GM23338 (cell line): ENCODE results near the gene OR52M1. TPM values are rescaled to one million over a fixed set of nuclear protein-coding genes. Genes with fewer than 3 reads are reported as not detected.

Source experiments
- ATAC-seq: fragments of 200-7000 bp; cut with Tn5 transposase; 3 replicates; pipeline ENCODE4 v1.9.1; 2020
- DNase-seq: peaks from one replicate; pipeline ENCODE4 v3.0.0-alpha.2; 2015; ENCODE audit warnings: low spot score
- H2AFZ ChIP-seq: fragments of 200-600 bp; sonication (generic); 2 replicates; pipeline ENCODE4 v1.8.0; 2016; ENCODE audit warnings: antibody characterized with exemption, mild to moderate bottlenecking, moderate library complexity
- H3F3A ChIP-seq: fragments of 200-600 bp; sonication (generic); replicated peaks from 2 replicates; pipeline ENCODE4 v1.8.0; 2017; ENCODE audit warnings: antibody characterized with exemption, mixed run types, low read depth
- H3K27ac ChIP-seq: fragments of 200-600 bp; sonication (generic); 2 replicates; pipeline ENCODE4 v1.6.1; 2016; ENCODE audit warnings: low read depth
- H3K27me3 ChIP-seq: fragments of 200-600 bp; sonication (generic); 2 replicates; pipeline ENCODE4 v1.8.0; 2016; ENCODE audit warnings: mild to moderate bottlenecking, mixed run types, moderate library complexity; ENCODE audit not compliant: insufficient read depth
- H3K36me3 ChIP-seq: fragments of 200-600 bp; sonication (generic); 2 replicates; pipeline ENCODE4 v1.8.0; 2016; ENCODE audit warnings: mild to moderate bottlenecking; ENCODE audit not compliant: insufficient read depth
- H3K4me1 ChIP-seq: fragments of 200-600 bp; sonication (generic); 2 replicates; pipeline ENCODE4 v1.8.0; 2016; ENCODE audit warnings: mild to moderate bottlenecking, moderate library complexity; ENCODE audit not compliant: insufficient read depth
- H3K4me2 ChIP-seq: fragments of 200-600 bp; sonication (generic); 2 replicates; pipeline ENCODE4 v1.7.1; 2017; ENCODE audit warnings: mixed run types
- H3K4me3 ChIP-seq: fragments of 200-600 bp; sonication (generic); 2 replicates; pipeline ENCODE4 v1.6.1; 2016; ENCODE audit warnings: mixed run types
- H3K79me2 ChIP-seq: fragments of 200-600 bp; sonication (generic); replicated peaks from 2 replicates; pipeline ENCODE4 v1.8.0; 2017; ENCODE audit warnings: mild to moderate bottlenecking; ENCODE audit not compliant: insufficient read depth
- H3K9me2 ChIP-seq: fragments of 200-600 bp; sonication (generic); 2 replicates; pipeline ENCODE4 v1.8.0; 2017; ENCODE audit not compliant: insufficient read depth
- H4K20me1 ChIP-seq: fragments of 200-600 bp; sonication (generic); replicated peaks from 2 replicates; pipeline ENCODE4 v1.8.0; 2017; ENCODE audit warnings: mild to moderate bottlenecking; ENCODE audit not compliant: insufficient read depth
- H3K27ac Mint-ChIP-seq: 2 replicates; pipeline ENCODE4 v1.8.0; 2020; ENCODE audit warnings: inconsistent platforms, mild to moderate bottlenecking, moderate library complexity, mixed read lengths
- H3K27me3 Mint-ChIP-seq: 3 replicates; pipeline ENCODE4 v1.8.0; 2022; ENCODE audit warnings: low read depth, mild to moderate bottlenecking, moderate library complexity, mixed read lengths, inconsistent platforms; ENCODE audit not compliant: insufficient read depth, poor library complexity
- H3K36me3 Mint-ChIP-seq: 3 replicates; pipeline ENCODE4 v1.8.0; 2021; ENCODE audit warnings: low read depth, mild to moderate bottlenecking, inconsistent platforms, moderate library complexity, mixed read lengths
- H3K4me1 Mint-ChIP-seq: 3 replicates; pipeline ENCODE4 v1.8.0; 2020; ENCODE audit warnings: mild to moderate bottlenecking, inconsistent platforms, mixed read lengths
- H3K4me3 Mint-ChIP-seq: 3 replicates; pipeline ENCODE4 v1.8.0; 2021; ENCODE audit warnings: moderate library complexity, mild to moderate bottlenecking, inconsistent platforms, mixed read lengths
- H3K9me3 Mint-ChIP-seq: 3 replicates; pipeline ENCODE4 v1.8.0; 2020; ENCODE audit warnings: moderate library complexity, mild to moderate bottlenecking, inconsistent platforms, mixed read lengths
- CREB1 ChIP-seq: fragments of 250-450 bp; sonication (Bioruptor Pico); IDR thresholded peaks from 2 replicates; pipeline ENCODE4 v1.5.0; 2020; ENCODE audit warnings: low read depth, mild to moderate bottlenecking, moderate library complexity
- EZH2 ChIP-seq: fragments of 200-600 bp; sonication (generic); IDR thresholded peaks from one replicate; pipeline ENCODE4 v1.8.0; 2017; ENCODE audit warnings: antibody characterized with exemption, mild to moderate bottlenecking, low read depth; ENCODE audit not compliant: unreplicated experiment
- EZH2phosphoT487 ChIP-seq: fragments of 200-600 bp; sonication (generic); IDR thresholded peaks from one replicate; pipeline ENCODE4 v1.8.1; 2018; ENCODE audit warnings: antibody characterized with exemption; ENCODE audit not compliant: unreplicated experiment
- JUNB ChIP-seq: IDR thresholded peaks from one replicate; pipeline ENCODE4 v1.6.1; 2016; ENCODE audit warnings: antibody characterized with exemption; ENCODE audit not compliant: unreplicated experiment
- NANOG ChIP-seq: IDR thresholded peaks from 2 replicates; pipeline ENCODE4 v1.6.1; 2016; ENCODE audit warnings: antibody characterized with exemption, borderline replicate concordance
- POLR2AphosphoS5 ChIP-seq: IDR thresholded peaks from 2 replicates; pipeline ENCODE4 v1.6.1; 2016; ENCODE audit warnings: antibody characterized with exemption, low read depth
- STAT1 ChIP-seq: IDR thresholded peaks from one replicate; pipeline ENCODE4 v1.6.1; 2016; ENCODE audit warnings: antibody characterized with exemption; ENCODE audit not compliant: unreplicated experiment
- ZNF114 ChIP-seq: fragments of 250-450 bp; sonication (Bioruptor Pico); IDR thresholded peaks from 2 replicates; pipeline ENCODE4 v1.5.0; 2020; ENCODE audit warnings: mild to moderate bottlenecking, moderate library complexity
- ZNF331 ChIP-seq: fragments of 250-450 bp; sonication (Bioruptor Pico); IDR thresholded peaks from 2 replicates; pipeline ENCODE4 v1.5.0; 2020; ENCODE audit warnings: low read depth, mild to moderate bottlenecking, moderate library complexity
- polyA plus RNA-seq: library from polyadenylated mRNA; unstranded; fragments of >200 nt; fragmentation: Nextera tagmentation; extraction: Ambion mirVana; gene quantifications from 2 replicates; pipeline ENCODE4 v1.2.1, GENCODE V29; 2016
- total RNA-seq: library from RNA; depleted of rRNA; stranded (reverse); fragments of >200 nt; shearing (Covaris generic); gene quantifications from 2 replicates; pipeline ENCODE4 v1.2.3, GENCODE V29; 2014
- TF ChIP-seq, protein P1 (sequence below): IDR thresholded peaks from one replicate; pipeline ENCODE4 v1.6.1; 2018; ENCODE audit warnings: antibody characterized with exemption; ENCODE audit not compliant: unreplicated experiment
- TF ChIP-seq, protein P2 (sequence below), 2 experiments: fragments of 200-600 bp in 1 of 2; sonication (generic) in 1 of 2; conservative IDR thresholded peaks; 2 replicates each; pipeline versions ENCODE4 v1.5.1 to v1.6.1; 2016 to 2017; ENCODE audit warnings: antibody characterized with exemption in 2 of 2, low read depth in 2 of 2, mild to moderate bottlenecking in 2 of 2, moderate library complexity in 1 of 2
- TF ChIP-seq, protein P3 (sequence below): IDR thresholded peaks from 2 replicates; pipeline ENCODE4 v1.6.1; 2016; ENCODE audit warnings: antibody characterized with exemption
- TF ChIP-seq, protein P4 (sequence below): fragments of 250-450 bp; sonication (Bioruptor Pico); IDR thresholded peaks from 2 replicates; pipeline ENCODE4 v1.5.0; 2020; ENCODE audit warnings: mild to moderate bottlenecking, moderate library complexity

Gene OR52M1
- total and polyA plus RNA-seq, 2 experiments from 2014 or later: not detected

DNA sequence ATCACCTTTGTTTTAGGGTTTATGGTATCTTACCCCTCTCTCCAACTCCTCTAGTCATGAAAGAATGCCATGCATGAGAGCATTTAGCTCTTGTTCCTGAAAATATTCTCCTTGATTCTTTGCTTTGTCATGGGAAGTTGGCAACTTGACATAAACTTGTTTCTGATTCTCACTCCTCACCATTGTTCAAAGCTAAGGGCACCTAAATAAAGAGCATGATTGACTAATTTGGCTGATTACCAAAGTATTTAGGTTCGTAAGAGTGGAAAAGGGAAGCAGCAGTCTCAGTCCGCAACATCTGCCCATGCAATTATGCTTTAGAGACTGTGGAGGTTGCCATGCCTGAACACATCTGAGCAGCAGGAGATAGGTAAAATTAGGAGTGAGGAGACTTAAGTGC, 36.1 kb upstream of the OR52M1 start:
- no peaks in the 10 kb centered on the region for H3K36me3 ChIP-seq
- H3K27me3 ChIP-seq: no peaks in the 10 kb centered on the region
- no peaks in the 10 kb centered on the region for H4K20me1 ChIP-seq
- no peaks in the 10 kb centered on the region for H3K4me1 ChIP-seq
- no peak overlapping the region for H3K27ac Mint-ChIP-seq
- H3K9me3 Mint-ChIP-seq: no peaks in the 10 kb centered on the region
- DNase-seq: no peak
- H3K4me2 ChIP-seq: no peak overlapping the region
- H3K4me1 Mint-ChIP-seq: no peaks in the 10 kb centered on the region
- H2AFZ ChIP-seq: no peak overlapping the region
- TF ChIP-seq NANOG (no peak), STAT1 (no peak), POLR2AphosphoS5 (no peak), CREB1 (CRISPR knock-in tag) (no peak), EZH2phosphoT487 (no peak), ZNF331 (CRISPR knock-in tag) (no peak), EZH2 (no peak), ZNF114 (no peak), JUNB (no peak)
- TF ChIP-seq, protein P1, sequence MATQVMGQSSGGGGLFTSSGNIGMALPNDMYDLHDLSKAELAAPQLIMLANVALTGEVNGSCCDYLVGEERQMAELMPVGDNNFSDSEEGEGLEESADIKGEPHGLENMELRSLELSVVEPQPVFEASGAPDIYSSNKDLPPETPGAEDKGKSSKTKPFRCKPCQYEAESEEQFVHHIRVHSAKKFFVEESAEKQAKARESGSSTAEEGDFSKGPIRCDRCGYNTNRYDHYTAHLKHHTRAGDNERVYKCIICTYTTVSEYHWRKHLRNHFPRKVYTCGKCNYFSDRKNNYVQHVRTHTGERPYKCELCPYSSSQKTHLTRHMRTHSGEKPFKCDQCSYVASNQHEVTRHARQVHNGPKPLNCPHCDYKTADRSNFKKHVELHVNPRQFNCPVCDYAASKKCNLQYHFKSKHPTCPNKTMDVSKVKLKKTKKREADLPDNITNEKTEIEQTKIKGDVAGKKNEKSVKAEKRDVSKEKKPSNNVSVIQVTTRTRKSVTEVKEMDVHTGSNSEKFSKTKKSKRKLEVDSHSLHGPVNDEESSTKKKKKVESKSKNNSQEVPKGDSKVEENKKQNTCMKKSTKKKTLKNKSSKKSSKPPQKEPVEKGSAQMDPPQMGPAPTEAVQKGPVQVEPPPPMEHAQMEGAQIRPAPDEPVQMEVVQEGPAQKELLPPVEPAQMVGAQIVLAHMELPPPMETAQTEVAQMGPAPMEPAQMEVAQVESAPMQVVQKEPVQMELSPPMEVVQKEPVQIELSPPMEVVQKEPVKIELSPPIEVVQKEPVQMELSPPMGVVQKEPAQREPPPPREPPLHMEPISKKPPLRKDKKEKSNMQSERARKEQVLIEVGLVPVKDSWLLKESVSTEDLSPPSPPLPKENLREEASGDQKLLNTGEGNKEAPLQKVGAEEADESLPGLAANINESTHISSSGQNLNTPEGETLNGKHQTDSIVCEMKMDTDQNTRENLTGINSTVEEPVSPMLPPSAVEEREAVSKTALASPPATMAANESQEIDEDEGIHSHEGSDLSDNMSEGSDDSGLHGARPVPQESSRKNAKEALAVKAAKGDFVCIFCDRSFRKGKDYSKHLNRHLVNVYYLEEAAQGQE: no peak
- TF ChIP-seq, protein P2, sequence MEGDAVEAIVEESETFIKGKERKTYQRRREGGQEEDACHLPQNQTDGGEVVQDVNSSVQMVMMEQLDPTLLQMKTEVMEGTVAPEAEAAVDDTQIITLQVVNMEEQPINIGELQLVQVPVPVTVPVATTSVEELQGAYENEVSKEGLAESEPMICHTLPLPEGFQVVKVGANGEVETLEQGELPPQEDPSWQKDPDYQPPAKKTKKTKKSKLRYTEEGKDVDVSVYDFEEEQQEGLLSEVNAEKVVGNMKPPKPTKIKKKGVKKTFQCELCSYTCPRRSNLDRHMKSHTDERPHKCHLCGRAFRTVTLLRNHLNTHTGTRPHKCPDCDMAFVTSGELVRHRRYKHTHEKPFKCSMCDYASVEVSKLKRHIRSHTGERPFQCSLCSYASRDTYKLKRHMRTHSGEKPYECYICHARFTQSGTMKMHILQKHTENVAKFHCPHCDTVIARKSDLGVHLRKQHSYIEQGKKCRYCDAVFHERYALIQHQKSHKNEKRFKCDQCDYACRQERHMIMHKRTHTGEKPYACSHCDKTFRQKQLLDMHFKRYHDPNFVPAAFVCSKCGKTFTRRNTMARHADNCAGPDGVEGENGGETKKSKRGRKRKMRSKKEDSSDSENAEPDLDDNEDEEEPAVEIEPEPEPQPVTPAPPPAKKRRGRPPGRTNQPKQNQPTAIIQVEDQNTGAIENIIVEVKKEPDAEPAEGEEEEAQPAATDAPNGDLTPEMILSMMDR (conservative IDR thresholded peaks at IDR 0.05; ENCODE audit: low read depth in 2 of 2): no peak
- TF ChIP-seq, protein P3, sequence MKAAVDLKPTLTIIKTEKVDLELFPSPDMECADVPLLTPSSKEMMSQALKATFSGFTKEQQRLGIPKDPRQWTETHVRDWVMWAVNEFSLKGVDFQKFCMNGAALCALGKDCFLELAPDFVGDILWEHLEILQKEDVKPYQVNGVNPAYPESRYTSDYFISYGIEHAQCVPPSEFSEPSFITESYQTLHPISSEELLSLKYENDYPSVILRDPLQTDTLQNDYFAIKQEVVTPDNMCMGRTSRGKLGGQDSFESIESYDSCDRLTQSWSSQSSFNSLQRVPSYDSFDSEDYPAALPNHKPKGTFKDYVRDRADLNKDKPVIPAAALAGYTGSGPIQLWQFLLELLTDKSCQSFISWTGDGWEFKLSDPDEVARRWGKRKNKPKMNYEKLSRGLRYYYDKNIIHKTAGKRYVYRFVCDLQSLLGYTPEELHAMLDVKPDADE: no peak
- TF ChIP-seq, protein P4, sequence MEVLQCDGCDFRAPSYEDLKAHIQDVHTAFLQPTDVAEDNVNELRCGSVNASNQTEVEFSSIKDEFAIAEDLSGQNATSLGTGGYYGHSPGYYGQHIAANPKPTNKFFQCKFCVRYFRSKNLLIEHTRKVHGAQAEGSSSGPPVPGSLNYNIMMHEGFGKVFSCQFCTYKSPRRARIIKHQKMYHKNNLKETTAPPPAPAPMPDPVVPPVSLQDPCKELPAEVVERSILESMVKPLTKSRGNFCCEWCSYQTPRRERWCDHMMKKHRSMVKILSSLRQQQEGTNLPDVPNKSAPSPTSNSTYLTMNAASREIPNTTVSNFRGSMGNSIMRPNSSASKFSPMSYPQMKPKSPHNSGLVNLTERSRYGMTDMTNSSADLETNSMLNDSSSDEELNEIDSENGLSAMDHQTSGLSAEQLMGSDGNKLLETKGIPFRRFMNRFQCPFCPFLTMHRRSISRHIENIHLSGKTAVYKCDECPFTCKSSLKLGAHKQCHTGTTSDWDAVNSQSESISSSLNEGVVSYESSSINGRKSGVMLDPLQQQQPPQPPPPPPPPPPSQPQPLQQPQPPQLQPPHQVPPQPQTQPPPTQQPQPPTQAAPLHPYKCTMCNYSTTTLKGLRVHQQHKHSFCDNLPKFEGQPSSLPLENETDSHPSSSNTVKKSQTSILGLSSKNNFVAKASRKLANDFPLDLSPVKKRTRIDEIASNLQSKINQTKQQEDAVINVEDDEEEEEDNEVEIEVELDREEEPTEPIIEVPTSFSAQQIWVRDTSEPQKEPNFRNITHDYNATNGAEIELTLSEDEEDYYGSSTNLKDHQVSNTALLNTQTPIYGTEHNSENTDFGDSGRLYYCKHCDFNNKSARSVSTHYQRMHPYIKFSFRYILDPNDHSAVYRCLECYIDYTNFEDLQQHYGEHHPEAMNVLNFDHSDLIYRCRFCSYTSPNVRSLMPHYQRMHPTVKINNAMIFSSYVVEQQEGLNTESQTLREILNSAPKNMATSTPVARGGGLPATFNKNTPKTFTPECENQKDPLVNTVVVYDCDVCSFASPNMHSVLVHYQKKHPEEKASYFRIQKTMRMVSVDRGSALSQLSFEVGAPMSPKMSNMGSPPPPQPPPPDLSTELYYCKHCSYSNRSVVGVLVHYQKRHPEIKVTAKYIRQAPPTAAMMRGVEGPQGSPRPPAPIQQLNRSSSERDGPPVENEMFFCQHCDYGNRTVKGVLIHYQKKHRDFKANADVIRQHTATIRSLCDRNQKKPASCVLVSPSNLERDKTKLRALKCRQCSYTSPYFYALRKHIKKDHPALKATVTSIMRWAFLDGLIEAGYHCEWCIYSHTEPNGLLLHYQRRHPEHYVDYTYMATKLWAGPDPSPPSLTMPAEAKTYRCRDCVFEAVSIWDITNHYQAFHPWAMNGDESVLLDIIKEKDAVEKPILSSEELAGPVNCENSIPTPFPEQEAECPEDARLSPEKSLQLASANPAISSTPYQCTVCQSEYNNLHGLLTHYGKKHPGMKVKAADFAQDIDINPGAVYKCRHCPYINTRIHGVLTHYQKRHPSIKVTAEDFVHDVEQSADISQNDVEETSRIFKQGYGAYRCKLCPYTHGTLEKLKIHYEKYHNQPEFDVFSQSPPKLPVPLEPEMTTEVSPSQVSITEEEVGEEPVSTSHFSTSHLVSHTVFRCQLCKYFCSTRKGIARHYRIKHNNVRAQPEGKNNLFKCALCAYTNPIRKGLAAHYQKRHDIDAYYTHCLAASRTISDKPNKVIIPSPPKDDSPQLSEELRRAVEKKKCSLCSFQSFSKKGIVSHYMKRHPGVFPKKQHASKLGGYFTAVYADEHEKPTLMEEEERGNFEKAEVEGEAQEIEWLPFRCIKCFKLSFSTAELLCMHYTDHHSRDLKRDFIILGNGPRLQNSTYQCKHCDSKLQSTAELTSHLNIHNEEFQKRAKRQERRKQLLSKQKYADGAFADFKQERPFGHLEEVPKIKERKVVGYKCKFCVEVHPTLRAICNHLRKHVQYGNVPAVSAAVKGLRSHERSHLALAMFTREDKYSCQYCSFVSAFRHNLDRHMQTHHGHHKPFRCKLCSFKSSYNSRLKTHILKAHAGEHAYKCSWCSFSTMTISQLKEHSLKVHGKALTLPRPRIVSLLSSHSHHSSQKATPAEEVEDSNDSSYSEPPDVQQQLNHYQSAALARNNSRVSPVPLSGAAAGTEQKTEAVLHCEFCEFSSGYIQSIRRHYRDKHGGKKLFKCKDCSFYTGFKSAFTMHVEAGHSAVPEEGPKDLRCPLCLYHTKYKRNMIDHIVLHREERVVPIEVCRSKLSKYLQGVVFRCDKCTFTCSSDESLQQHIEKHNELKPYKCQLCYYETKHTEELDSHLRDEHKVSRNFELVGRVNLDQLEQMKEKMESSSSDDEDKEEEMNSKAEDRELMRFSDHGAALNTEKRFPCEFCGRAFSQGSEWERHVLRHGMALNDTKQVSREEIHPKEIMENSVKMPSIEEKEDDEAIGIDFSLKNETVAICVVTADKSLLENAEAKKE (CRISPR knock-in tag): no peak
- H3K79me2 ChIP-seq: no peaks in the 10 kb centered on the region
- no peaks in the 10 kb centered on the region for H3K9me2 ChIP-seq
- H3F3A ChIP-seq: no peaks in the 10 kb centered on the region
- no peak overlapping the region for H3K27ac ChIP-seq
- H3K4me3 ChIP-seq: no peak overlapping the region
- H3K27me3 Mint-ChIP-seq: no peaks in the 10 kb centered on the region
- no peak overlapping the region for H3K4me3 Mint-ChIP-seq
- ATAC-seq: no peak
- no peaks in the 10 kb centered on the region for H3K36me3 Mint-ChIP-seq
